Aortic smooth muscle cell (primary cell): Measurements from ENCODE around the gene PRSS35. TPM values are rescaled to one million over a fixed set of nuclear protein-coding genes. Genes with fewer than 3 reads are reported as not detected.

Experiments
- total RNA-seq: library from RNA; depleted of rRNA; stranded (reverse); fragments of >200 nt; gene quantifications from 2 replicates; pipeline ENCODE4 v1.2.3, GENCODE V29; 2014

Gene PRSS35
- total RNA-seq: 1.6 and 8.7 TPM in 2 replicates

GRCh38 chr6:83511901-83512681 lies at the start of gene PRSS35:
Gene PRSS35 (plus strand): TSS chr6:83512534. CDS start chr6:83523442, 10,908 bp downstream.

Other genes with a start within 250 kb of the PRSS35 start
- gene ME1, start 81.5 kb upstream of the PRSS35 start, total RNA-seq: 8.3 and 20.3 TPM in 2 replicates
- gene SNAP91, start 196.6 kb downstream of the PRSS35 start, total RNA-seq: not detected in 2 replicates